HG02938 (cell line): ENCODE measurements around the gene UNC93B1.

Source experiments
- ATAC-seq: cut with Tn5 transposase; IDR thresholded peaks from one replicate; pipeline ENCODE4 v1.9.1; 2021; ENCODE audit warnings: mild to moderate bottlenecking, moderate library complexity; ENCODE audit not compliant: unreplicated experiment

UNC93B1 gene

DNA sequence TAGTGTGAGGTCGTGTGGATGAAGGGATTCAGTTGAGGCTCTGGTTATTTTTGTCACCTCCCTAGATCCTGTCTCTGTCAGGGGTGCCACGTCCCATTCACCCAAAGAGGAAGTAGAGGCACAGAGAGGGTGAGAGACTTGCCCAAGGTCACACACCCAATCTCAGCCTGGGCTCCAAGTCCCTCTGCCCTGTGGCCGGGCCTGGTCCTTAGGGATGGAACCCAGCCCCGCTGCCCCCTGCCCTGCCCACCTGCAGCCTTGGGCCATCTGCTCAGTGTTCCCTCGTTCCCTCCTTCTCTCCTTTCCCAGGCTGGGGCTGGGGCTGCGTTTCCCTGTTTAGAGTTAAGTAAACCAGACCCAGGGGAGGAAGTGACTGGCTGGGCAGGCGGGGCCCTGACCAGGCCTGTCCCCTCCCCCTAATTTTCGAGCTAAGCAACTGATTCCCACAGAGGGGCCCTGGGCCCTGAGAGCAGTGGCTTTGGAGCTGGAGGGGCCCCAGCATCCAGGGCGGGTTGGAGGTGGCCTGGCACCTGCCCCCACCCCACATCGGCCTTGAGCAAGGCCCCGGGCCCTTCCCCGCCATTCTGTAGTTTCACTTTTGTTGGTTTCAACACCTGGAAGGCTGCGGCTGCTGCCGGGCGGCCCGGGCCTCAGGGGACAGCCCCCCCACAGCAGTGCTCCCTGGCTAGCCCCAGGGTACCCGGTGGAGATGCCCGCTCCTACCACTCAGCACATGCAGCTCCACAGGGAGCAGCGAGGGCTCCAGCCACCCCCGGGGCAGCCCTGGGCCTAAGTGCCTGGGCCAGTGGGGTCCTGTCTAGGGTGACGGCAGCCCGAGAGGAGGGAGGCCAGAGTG is 36.4 kb upstream of the UNC93B1 start:
- ATAC-seq: peak; percentile 39

DNA sequence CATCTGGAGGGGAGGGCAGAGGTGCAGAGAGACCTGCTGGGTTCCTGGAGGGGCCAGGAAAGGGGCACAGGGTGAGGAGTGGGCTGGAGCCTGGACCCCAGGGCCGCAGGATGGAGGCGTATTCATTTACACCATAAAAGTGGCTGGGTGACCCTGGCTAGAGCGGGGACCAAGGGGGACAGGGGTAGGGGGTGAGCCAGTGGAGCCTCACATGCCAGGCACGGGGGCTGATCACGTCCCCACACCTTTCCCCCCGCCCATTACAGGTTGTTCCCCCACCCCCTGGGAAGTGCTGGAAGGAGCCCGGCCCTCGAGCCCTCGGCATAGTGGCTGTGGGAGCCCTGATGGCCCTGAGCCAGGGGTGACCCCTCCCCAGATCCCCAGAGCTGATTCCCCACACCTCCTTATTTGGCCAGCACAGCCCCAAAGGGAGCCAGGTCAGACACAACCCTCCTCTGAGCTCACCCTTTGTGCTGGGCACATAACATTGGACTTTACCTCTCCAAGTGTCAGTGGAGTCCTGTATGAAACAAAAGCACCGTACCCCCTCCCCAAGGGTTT is 35.7 kb upstream of the UNC93B1 start:
- ATAC-seq: no peak

DNA sequence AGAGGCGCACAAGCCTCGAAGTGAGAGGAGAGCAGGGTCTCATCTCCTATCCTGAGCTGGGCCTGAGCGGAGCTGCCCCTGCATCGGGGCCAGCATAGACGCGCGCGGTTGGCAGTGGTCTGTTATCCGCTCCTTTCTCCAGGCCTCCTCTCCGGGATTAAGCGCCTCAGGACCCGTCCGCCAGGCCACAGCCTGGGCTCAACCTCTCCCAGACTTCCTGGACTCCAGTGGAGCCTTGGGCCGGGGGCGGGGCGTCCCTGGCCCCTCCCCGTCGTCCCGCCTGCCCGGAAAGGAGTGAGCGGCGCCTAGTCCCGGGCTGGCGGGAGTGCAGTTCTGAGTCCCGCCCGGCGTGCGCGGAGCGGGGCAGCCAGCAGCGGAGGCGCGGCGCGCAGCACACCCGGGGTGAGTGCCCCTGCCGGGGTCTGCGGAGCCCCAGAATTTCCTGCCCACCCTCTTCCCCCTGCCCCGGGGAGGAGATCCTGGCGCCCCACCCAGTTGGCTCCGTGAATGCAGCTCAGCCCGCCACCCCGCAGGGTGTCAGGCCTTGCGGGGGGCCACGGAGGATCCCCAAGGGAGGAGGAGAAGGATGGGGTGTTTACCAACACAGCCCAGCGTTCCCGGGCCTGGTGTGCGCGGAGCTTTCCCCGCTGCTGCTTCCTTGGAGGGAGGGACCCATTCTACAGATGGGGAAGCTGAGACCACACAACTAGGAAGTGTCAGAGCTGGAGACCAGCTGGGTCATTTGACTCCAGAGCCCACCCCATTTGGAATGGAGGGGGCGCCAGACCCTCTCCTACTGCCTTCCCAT is 35.0 kb upstream of the UNC93B1 start, which contains the start of gene TCIRG1:
TSS of gene TCIRG1 (plus strand) at position 308 of the 808 bp plus-strand sequence. CDS start 2,247 bp downstream, outside the sequence.
- ATAC-seq: no peak

DNA sequence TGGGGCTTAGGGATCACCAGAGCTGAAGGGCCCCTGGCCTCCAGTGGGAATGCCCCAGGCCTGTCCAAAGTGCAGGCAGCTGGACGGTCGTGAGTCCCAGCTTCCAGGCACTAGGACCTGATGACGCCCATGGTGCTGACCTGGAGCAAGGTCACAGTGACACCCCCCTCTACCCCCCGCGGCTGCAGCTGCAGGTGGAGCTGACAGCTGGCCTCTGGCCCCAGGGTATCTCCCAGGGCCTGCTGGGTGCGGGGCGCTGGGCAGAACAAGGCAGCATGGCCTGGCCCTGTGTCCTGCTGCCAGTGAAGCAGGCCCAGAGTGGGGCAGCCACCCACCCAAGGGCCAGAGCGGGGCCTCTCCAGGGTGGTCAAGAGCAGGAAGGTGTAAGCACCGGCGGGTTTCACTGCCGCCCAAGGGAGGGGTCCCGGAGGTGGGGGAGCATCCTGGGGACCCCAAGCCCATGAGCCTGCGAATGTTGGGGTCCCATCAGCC is 34.4 kb upstream of the UNC93B1 start:
- ATAC-seq: no peak

DNA sequence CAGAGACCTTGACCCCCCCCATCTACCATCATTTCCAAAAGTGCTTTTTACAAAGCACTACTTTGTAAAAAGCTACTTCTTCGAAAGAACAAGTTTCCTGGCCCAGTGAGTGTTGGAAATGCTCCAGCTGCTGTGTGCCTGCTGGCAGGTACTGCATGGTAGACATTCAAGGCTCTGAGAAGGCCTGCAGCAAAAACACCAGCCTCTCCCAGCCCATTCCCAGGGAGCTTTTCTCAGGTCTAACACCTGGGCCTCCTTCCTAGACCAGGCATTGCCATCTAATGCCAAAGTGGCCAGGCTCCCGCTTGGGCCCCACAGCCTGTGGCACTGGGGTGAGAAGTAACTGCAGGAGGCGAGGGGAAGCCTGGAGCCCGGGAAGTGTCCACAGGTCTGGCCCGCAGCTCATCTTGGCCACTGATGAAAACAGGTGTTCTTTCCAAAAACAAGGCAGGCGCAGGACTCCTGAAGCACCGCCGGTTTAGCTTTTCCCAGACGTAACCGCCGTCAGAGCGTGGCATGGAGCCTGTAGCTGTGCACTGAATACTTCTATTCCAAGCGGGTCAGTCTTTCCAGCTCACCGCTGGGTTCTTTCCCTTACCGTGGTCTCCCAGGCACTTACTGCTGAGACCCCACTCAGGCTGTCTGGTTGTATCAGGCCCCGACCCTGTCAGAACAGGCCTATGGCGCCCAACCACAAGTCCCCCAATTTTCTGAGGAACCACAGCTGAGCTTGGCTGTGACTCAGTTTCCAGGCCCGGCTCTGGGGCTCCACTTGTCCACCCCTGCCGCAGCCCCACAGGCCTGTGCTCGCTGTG is 33.7 kb upstream of the UNC93B1 start:
- ATAC-seq: no peak

DNA sequence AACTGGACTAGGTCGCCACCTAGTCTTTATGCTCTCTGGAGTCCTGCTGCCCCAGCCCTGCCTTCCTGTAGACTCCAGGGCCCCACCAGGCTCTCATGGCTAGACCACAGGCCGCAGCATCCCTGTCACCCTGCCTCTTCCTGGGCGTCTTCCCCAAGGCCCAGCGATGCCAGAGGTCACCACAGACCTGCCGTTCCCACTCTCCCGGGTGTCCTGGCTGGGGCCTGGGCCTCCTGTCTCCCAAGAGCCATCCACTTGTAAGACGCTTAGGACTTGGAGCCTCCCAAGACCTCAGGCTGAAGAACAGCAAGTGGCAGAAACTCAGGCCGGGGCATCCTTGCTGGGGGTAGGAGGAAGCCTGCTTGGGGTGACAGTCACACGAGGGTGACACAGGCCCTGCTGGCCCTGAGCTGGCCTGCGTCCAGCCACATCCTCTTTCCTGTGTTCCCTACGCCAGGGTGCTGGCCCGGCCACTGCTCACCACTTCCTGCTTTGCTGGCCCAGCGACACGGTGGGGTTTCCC is 32.9 kb upstream of the UNC93B1 start:
- ATAC-seq: no peak

DNA sequence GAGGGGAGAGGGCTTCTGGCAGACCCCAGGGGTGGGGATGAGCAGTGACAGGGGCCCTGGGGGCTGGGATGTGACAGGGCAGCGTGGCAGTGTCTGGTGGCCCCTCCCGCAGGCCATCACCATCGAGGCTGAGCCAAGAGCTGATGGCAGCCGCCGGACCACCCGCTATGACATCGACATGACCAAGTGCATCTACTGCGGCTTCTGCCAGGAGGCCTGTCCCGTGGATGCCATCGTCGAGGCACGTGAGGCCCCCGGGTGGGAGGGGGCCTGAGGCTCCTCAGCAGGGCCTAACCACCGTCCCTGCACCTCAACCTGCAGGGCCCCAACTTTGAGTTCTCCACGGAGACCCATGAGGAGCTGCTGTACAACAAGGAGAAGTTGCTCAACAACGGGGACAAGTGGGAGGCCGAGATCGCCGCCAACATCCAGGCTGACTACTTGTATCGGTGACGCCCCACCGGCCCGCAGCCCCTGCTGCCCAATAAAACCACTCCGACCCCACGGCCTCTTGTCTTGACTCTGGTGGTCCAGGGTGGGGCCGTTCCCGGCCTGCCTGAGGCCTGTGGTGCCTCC is 32.3 kb upstream of the UNC93B1 start:
- ATAC-seq: no peak

DNA sequence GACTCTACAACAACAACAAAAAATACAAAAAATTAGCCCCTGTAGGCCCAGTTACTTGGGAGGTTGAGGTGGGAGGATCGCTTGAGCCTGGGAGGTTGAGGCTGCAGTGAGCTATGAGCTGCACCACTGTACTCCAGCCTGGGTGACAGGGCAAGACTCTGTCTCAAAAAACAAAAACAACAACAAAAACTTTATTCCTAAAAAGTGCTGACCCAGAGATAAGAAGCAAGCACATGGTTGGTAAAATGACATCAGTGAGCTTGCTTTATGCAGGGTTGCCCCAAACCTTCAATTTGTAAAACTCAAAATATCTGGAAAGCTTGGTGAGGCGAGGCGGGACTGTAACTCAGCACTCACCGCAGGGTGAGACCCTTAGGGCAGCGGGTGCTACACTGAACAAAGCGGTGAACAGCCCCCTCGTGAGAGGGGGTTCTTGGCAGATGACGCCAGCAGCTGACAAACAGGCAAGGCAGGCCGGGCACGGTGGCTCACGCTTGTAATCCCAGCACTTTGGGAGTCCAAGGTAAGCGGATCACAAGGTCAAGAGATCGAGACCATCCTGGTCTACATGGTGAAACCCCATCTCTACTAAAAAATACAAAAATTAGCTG is 31.5 kb upstream of the UNC93B1 start:
- ATAC-seq: no peak

DNA sequence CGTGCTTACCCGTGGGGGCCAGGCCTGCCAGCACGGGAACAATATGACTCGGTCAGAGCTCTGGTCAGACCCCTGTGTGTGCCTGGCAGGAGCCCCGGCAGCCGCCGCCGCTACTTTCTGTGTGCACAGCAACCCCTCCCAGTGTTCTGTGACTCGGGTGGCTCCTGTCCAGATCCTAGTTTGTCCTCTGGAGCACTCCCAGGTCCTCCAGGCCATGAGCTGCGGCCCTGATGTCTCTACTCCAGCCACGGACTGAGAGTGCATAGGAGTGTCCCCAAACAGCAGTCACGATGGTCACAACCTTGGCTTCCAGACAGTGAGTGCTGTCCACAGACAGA is 29.8 kb upstream of the UNC93B1 start:
- ATAC-seq: no peak

DNA sequence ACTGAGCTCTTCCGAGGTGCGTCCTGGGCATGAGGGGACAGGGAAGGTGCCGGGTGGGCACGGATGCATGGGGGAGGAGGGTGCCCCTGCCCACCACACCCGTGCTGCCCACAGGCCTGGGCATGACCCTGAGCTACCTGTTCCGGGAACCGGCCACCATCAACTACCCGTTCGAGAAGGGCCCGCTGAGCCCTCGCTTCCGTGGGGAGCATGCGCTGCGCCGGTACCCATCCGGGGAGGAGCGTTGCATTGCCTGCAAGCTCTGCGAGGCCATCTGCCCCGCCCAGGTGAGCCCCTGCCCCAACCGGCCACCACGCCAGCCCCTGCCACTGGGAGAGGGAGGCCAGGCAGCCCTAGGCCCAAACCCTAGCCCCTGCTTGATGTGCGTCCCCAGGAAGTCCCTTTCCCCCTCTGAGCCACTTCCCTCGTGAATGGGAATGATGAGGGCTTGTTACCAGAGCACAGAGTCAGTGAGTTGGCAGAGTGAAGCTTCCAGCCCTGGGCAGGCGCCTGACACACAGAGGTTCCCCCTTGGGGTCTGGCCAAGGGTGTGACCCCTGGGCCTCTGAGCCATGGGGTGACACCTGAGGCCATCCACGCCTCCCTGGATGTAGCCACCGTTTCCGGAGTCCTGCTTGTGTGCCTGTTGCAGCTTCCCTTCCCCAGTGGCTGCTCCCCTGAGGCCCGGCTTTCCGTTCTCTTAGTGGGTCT is 29.3 kb upstream of the UNC93B1 start:
- no peak for ATAC-seq

DNA sequence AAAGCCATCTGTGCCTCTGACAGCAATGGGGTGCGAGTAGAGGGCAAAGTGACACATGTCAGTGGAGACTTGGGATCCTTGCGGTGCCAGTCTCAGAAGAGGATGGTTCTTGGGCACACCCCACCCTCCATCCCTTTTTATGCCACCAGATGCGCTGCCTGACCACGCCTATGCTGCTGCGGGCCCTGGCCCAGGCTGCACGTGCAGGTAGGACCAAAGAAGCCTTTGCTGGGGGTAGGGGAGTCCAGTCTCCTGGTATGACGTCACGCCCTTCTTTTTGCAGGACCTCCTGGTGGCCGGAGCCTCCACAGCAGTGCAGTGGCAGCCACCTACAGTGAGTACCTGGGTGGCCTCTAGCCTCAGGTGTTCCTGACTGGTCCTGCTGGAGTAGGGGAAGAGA is 28.1 kb upstream of the UNC93B1 start:
- ATAC-seq: no peak

DNA sequence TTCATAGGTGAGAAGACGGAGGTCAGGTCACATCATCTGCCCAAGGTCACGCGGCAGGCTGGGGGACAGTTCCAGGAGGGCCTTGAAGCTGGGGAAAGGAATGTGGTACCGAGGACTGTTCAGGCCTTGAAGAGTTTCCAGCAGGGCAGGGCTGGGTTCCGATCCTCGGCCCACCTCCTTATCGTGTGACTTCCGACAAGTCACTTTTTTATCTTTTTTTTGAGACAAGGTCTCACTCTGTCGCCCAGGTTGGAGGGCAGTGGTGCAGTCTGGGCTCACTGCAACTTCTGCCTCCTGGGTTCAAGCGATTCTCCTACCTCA is 27.2 kb upstream of the UNC93B1 start:
- ATAC-seq: no peak

DNA sequence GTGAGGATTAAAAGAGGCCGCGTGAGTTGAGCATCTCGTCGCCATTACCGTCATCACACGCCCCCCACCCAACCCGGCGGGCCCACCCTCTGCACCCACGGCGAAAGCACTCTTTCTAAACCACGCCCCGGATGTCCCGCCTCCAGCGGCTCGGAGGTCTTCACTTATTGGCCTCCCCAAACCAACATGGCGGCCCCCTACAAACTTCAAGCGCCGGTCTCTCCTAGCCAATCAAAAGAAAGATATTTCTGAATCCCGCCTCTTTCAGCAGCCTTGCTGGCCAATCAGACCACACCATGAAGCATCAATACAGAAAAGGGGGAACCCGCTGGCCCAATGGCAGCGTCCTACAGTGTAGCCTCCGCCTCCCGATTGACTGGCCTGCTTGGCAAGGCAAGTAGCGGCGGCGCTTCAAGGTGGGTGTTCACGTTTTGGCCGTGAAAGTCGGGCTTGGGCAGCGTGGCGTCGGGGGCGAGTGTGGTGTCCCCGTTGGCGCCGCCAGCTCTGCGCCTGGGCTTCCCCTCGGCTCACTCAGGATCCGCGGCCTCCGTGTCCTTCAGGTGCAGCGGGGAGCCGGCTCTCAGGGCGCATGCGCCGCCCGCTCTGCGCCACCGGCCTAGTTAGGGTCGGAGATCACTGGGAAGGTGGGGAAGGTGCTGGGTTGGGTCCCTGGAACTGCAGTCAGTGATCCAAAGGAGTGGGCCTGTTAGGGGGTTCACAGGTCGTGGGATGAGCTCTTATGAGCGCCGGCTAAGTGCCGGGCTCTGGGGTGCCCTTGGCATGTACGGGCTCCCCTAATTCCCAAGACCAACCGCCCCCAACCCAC is 26.6 kb upstream of the UNC93B1 start, which contains the start of gene NDUFS8:
TSS of gene NDUFS8 (plus strand) at position 364 of the 826 bp plus-strand sequence. CDS start 1,471 bp downstream, outside the sequence.
- peak; percentile 91 for ATAC-seq

DNA sequence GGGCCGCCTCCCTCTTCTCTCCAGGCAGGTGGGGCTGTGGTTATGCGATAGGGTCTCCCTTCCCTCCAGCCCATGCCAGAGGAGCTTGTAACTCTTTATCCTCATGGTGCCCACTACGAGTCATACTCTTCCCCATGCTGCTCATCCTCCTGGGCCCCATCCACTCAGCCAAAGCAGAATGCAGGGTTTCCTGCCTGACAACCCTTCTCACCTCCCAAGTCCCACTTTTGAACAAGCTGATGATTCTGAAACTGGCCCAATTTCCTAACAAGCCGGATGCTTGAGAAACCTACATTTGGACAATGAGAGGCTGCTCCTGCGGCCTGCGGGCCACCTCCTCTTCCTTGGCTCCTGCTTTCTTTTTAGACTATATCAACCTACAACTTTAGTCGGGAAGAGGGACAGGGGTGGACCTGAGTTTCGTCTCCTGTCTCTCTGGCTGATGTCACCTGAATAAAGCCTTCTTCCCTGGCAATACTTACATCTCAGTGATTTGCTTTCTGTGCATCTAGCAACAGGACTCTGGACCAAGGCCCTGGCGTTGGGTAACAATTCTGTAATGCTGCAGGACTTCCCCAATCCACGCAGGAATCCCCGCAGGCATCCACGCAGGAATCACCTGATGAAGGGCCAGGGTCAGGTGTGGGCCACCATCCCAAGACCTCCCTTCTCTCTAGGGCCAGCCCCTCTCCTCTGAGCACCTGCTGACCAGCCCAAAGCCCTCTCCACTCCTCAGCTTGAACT is 25.1 kb upstream of the UNC93B1 start:
- no peak for ATAC-seq

DNA sequence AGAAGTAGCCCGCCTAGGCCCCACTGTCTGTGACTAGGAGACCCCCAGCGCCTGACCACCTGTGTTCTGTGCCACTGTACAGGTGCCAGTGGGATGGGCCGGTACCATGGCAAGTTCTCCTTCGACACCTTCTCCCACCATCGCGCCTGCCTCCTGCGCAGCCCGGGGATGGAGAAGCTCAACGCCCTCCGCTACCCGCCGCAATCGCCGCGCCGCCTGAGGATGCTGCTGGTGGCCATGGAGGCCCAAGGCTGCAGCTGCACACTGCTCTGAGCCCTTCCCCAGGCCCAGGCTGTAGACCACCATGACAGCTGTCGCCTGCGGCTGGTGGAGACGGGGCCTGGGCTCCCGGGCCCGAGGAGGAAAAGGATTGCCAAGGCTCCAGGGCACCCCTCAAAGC is 23.8 kb upstream of the UNC93B1 start:
- ATAC-seq: no peak

DNA sequence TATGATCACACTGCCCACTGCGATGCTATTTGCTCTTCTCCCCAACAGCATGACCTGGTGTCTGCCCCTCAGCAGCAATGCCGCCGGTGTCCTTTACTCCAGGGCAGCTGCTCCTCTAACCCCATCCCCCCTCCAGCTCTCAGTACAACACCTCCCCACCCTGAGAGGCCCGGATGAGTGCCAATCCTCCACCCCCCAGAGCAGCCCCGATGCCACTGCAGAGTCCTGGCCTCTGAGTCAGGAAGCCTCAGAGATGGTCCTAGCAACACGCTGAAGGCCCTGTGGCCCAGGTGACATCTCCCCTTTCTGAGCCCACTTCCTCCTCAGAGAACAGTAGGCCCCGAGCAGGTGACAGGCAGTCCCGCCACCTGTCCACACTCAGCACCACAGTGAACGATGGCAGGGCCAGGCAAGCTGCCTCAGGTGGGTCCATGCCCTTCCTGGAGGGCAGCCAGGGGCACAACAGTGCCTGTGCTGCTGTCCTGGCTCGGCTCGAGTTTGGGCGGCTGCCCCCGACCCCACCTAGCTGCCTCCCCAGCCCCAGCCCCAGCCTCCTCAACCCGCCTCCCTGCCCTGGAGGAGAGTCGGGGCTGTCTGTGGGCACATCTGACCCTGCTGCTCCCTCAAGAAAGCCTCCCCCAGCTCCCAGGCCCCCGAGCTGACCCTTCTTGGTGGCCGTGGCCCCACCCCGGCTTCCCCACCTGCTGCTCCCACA is 22.7 kb upstream of the UNC93B1 start:
- no peak for ATAC-seq

DNA sequence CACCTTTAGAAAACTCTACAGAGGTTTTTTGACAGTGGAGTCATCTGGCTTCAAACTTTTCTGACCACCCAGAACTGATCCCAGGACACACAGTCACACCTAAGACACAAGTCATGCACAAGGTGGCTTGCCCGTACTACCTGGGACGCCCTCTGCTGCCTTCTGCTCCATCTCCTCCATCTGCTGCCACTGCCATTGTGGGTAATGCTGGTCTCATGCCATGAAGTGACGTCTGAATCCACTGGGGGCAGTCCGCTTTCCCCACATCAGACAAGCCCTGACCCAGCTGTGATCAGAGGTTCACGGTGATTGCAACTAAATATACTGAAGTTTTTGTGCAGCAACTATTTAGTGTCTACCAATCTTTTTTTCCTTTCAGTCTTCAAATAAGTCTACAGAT is 21.1 kb upstream of the UNC93B1 start:
- no peak for ATAC-seq
